GM21723 (cell line): ENCODE results near the gene EIF5A.

Source experiments
- ATAC-seq: cut with Tn5 transposase; IDR thresholded peaks from one replicate; pipeline ENCODE4 v1.9.1; 2021; ENCODE audit warnings: mild to moderate bottlenecking, moderate library complexity; ENCODE audit not compliant: unreplicated experiment

EIF5A gene

DNA sequence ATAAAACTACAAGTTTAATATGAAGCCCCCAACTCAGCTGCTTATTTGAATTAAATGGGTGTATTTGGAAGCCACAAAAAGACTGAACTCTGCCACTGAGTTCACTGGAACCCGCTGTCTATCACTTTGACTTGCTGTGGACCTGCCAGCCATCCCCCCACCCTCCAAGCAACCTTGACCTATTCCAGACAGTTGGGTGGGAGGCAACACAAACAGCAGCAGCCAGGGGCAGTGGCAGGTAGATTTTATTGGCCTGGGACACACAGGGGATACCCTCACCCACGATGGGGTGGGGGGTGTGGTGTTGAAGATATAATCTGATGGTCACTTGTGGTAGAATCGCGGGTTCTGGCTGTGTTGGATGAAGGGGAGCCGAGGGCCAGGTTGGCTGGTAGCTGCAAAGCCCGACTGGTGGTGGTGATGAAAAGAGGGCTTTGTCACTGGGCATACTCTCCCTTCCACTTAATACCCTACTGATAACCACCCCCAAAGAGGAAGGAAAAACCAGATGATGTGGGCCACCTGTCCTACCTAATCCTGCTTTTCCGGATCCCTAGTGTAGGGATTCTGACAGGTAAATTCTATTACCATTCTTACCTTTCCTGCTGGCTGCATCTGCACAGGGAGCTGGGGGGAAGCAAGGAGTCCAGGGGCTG, 5.1 kb downstream of the EIF5A start:
- ATAC-seq: no peak

DNA sequence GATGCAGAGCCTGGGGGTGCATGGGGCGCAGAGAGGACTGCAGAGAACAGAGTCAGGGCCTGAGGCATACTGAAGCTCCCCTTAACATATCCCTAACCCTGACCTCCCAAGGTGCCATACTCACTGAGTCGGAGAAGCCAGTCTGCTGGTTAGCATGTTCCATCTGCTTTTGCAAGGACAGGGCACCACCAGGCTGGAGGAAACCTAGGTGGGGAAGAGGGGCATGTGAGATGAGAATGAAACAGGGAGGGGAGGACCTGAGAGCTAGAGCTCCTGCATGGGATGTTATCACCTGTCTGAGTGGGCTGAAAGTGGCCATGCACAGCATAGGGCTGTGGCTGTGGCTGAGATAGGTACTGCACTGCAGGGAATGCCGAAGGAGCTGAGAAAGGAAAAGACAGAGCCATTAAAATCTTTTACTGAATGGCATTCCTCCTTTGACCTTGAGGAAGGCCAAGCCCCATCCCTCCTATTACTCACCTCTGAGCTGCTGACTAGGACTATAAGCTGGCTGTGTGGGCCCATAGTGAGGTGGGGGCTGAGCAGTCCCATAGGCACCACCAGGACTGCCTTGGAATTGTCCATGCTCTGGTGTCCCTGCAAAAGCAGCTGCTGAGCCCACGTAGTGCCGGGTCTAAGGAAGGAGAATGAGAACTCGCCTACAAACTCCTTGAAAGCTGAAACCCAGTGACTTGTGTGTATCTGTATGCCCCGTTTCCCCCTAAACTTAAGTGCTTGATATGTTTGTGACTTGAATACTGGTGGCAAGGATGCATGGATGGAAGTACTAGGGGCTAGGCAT, 5.9 kb downstream of the EIF5A start:
- no peak for ATAC-seq

DNA sequence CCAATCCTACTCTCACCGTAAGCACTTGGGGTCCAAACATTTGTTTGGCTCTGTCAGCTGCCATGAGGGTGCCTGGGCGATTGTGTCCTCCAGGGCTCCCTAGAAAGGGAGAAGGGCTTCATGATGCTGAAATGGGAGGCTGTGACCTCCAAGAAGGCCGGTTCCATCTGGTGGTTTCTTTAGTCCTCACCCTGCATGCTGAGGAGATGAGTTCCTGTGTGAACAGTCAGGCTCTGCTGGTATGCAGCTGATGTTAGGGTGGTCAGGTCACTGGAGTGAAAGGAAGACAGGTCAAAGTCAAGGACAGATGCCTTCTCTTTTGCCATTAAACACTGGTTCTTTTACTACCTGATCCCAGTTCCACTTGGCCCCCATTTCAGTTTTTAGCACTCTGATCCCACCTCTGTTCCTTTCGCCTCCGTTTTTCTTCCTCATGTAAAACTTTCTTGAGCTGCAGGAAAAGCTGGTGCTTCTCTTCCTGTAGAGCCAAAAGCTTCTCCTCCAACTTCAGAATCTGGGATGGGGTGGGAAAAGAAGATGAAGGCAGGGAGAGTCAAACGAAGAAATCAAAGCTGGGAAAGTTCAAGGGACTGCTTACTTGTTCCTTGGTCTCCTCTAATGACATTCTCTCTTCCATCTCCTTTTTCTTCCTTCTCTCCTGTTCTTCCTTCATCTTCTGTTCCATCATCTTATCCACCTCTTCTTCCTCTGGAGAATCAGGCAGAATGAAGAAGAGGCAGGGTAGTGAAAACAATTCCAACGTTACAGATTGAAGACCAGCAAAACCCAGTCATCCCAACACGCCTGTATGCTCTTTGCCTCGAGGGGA, 6.7 kb downstream of the EIF5A start:
- ATAC-seq: no peak

DNA sequence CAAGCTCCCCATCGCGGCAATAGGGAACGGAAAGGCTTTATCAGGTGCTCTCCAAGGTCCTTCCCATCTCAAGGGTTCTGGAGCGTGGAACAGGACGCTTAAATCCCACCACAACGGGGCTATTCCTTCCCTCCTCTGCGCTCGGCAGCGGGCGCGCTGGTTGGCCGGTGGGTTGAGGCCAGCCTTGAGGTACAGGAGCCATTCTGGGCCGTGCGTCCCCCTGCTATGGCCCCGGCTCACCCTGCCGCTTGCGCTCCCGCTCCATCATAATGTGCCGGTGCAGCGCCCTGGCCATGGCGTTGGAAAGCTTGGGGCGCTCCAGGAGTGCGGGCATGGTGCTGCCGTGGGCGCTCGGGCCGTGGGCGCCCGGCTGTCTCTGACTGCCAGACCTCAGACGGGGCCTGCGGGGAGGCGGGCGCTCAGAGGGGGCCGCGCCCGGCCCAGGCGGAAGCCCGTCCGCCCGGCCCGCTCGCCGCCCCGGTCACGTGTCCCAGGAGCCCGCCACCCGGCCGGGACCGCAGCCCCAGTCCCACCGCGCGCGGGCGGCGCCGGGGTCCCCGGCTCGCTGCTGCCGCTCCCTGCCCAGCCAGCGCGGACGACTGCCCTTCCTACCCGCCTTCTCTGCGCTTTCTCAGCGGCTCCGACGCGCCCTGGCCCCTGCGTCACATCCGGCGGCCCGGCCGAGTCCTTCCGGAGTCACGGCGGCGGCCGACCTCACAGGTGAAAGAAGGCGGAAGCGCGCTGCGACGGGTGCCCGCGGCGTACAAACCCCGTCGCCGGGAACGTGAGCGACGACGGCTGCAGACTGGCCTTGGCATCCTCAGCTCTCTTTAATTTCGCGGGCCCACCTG, 7.5 kb downstream of the EIF5A start, which contains the start of gene GPS2:
TSS of gene GPS2 (minus strand) at position 642 of the 851 bp plus-strand sequence. CDS start at position 334, 308 bp downstream.
- ATAC-seq: peak; percentile 64

DNA sequence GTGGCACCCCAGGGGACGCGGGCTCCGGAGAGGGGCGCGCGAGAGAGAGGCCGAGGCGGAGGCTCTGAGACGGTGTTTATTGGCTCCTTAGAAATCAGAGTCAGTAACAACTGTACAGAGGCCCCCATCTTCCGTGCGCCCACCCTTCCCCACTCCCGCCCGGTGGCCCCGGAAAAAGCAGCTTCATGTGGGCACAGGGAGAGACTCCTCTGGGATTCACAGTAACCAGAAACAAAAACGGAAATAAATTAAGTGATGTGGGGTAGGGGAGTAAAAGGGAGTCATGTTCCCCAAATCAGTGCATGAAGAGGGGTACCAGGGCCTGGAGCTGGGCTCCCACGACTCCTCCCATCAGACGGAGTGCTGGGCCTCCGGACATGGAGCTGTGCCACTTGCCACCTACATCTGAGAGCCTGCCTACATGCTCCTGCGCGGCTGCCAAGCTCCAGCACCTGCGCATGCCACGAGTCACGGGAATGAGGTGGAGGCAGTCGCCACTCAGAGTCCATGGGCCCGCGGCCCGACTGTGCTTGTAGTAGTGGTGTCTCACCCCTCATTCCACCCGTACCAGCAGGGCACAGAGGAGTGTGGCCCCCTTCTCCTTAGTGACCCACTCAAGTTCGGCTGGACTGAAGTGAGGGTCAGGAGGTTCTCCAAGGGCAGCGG, 8.3 kb downstream of the EIF5A start:
- no peak for ATAC-seq

DNA sequence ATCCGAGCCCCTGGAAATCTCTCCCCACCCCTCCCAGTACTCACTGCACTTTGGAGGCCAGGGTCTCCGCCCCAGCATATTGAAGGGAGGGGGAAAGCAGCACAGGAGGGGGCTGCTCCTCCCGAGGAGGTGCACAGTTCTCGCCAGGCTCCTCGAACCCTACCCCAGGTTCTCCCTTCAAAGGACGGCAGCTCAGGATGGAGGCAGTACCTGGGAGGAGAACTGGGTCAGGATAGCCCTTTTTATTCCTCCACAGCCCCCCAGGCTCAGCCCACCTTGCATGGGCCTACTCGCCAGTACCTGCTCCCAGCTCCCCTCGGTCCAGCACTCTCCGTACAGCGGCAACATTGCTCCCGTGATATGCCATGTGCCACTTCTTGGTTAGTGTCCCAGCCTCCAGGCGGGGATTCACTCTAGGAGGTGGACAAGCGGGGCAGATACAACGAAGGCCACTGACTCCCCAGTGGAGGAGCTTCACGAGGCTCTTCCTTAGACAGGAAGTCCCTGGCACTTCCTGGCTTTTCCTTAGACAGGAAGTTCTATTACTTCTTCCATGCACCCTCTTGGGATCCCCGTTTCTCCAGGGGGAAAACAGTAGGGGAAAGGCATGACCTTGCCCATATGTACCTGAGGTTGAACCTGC, 9.9 kb downstream of the EIF5A start:
- ATAC-seq: no peak

DNA sequence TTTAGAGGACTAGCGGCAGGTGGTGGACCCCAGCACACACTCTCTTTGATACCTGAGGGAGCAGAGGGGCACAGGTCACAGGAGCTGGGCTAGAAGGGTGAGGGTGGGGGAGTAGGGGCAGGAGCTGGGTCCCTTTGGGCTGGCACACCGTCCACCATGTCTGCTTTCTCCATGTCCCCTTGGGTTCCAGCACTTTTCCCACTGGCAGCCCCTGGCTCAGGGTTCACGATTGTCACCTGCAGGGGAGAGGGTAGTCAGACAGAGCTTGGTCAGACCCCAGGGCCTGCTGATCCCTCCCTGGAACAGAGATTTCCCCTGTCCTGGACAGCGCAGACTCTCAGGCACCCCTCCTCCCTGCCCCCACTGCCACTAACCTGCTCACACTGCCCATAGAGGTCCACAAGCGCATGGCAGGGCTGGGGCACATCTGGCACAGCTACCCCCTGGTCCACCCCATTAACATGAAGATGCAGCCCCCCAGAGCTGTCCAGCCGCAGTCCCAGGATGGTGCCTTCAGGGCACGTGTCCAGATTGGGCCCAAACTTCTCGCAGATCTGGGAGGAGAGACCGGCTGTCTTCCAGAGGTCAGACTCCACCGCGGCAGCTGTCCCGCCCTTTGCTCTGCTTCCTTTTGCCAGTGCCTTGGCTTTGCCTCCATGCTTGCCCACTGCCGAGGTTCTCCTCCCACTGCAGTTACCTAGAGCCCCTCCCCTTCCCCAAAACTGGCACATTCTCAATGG, 10.9 kb downstream of the EIF5A start:
- no peak for ATAC-seq

DNA sequence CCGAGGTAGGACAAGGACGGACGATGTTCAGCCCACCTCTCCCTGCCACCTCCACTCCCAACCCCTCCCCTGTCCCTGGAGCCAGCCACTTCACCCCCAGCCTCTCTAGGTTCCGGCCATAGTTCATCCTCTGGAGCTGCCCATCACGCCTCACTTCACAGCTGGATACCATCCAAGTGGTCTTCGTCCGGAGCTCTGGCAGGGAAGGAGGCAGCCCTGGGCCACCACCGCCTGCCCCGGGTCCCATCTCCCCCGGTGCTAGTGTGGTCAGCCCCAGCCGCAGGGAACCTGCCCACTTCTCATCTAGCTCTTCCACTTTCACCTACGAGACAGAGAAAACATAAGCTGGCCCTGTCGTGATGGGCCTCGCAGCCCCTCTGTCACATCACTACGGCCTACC, 14.0 kb downstream of the EIF5A start:
- no peak for ATAC-seq

DNA sequence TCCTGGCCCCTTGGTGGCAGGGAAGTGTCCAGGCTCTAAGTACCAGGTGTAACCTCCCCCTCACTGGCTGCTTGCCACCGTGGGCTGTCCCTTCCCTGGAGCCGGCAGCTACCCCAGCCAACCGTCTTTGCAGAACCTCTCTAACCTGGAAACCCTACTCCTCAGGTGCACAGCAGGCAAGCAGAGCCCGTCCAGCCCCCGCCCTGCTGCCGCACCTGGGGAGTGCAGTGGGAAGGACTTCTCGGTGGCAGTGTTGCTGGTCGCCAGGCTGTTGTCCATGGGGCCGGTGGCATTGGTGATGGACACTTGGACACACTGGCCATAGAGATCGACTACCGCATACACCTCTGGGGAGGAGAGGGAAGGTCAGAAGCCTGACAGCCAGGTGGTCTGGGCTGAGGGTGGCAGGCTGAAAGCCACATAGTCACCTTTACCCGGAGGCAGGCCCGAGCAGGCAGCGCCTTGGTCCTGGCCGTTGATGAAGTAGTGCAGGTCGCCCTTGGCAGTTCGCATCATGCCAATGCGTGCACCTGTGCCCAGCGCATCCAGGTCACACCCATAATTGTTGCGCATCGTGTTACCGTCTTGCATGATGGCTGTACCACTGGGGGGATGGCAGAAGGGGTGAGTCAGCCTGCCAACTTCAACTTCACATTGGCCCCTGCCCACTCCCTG, 15.2 kb downstream of the EIF5A start:
- no peak for ATAC-seq

DNA sequence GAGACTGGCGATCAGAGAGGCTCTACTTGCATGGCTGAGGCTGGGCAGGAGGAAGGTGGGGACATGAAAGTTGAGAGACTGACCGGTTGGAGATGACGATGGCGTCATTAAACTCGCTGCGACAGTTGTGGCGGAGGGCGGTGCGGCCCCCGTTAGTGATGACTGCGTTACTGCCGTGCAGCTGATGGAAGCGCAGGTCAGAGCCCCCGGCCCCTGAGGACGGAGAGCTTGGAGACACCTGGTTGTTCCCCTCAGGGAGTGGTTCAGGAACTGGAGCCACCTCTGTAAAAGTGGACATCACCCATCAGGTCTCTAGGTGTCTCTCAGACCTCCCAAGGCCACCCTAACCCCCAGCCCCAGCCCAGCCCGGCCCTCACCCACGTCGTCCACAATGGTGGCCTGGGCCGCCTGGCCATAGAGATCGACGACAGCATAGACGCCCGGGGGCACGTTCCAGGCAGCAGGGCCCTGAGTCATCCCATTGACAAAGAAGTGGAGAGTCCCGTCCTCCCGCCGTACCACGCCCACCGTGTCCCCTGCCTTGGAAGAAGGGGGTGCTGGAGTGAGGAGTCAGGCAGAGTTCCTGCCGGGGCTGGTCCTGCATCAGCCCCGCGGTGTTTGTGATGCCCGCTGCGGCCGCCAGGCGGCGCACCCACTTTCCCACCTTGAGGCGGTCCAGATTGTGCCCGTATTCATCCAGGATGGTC, 16.5 kb downstream of the EIF5A start:
- ATAC-seq: no peak

DNA sequence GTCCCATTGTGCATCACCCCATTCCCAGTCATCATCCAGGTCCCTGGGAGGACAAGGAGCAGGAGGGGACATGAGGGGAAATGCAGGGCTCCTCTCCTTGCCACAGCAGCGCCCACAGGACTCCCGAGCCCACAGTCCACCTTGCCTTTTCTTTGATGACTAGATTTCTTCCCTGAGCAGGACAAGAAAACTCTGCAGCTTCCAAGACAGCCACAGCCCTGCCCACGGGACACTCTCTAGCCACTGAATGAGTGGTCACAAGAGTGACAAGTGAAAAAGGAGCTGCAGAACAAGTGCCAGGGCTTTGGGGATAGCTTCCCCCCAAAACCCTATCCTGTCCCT, 17.0 kb downstream of the EIF5A start:
- no peak for ATAC-seq

DNA sequence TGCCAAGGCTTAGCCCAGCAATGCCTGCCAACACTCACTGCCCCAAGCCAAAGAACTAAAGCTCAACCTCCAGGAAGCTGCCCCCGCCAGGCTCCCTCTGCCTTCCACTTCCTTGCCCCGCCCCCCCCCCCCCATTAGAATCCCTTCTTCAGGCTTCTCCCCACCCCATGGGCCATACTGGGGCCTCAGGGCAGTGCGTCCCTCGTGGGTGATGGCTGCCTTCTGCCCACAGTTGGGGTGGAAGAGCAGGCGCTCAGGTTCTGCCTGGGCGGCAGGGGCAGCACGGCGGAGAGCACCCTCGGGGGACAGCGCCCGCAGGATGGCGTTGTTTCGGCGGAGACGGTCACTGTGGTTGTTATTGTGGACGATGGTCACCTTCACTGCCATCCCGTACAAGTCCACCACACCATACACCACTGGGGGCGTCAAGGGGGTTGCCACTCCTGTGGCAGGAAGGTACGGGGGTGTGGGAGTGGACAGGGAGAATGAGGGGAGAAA, 17.7 kb downstream of the EIF5A start:
- ATAC-seq: no peak

DNA sequence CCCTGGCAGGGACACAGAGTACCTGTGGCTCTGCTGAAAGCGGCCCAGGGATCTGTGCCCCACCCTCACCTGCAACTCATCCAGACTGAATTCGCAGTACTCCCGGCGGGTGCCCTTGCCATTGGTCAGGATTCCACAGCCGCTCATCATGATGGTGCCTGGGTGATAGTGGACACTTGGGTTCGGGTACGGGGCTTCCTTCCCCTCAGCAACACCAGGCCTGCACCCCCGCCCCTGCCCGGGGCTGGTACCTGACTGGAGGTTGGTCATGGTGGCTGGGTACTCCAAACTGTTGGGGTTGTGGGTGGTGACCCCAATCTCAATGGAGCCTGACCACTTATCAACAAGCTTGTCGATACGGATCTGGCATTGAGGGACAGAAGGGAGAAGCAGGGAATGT, 18.8 kb downstream of the EIF5A start:
- ATAC-seq: no peak

DNA sequence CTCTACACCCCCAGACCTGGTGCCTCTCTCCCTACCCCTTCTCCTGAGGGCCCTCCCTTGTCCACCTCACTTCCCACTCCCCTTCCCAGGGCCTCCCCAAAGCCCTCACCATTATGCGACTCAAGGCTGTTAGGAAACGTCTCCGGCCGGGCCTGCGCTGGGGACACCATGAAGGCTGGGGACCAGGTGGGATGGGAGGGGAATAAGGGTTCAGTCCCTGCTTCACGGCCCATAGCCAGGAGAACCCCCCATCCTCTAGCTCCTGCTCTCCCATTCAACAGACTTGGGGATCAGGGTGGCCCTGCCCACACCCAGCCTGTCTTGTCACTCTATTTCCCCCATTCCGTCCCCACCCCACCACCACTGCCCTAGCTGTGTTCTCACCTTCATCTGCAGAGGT, 19.6 kb downstream of the EIF5A start:
- no peak for ATAC-seq

DNA sequence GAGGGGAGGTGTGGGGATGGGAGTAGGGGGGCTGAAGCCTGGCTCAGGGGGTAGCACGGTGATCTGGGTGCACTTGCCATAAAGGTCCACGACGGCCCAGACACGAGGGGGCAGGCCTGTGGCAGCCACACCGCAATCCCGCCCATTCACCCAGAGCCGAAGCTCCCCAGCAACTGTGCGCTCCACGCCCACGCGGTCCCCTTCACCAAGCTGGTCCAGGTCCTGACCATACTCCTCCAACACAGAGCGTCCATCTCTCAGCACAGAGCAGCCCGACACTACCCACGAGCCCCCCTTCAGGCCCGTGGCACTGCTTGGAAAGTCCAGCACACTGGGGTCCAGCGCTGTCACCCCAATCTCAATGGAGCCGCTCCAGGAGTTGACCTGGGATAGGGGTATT, 20.1 kb downstream of the EIF5A start:
- ATAC-seq: no peak

DNA sequence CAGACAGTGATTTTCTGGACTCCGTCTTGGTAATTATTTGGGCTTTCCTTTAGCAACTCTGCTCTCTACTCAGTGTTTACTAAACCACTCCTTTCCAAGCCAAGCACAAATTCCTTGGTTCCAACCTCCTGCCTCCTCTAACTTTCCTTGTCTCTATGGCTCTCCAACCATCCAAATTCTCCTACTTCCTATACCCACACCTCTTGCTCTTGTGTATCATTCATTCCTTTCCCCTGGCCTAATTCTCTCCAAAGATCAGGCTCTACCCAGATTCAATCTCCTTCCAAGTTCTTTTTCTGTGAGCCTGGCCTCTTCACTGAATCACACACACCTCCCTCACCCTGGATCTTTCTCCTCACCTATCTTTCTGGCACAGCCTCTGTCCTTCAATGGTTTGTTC, 20.6 kb downstream of the EIF5A start:
- no peak for ATAC-seq

DNA sequence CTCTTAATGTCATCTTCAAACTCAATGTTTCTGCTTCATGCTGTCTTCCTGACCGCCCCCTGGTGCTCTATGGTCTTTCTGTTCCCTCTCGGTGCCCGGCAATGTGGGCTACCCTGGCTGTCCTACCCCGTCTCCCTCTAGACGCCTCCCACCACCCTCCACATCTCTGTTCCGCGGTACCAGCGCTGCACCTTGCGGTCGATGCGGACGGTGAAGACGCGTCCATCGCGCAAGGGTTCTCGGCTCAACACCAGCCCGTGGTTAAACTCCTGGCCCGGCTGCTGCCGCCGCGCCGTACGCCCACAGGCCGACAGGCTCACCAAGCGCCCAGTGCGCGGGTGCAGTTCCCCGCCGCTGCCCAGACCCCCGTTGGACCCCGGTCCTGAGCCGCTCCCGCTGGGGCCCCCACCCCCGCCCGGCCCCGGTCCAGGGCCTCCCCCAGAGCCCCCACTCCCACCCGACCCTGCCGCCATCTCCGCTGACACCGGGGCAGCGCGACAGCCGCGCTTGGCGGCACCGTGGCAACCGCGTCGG, 21.5 kb downstream of the EIF5A start, which contains the start of gene NEURL4:
TSS of gene NEURL4 (minus strand) at position 496 of the 534 bp plus-strand sequence. CDS start at position 473, 23 bp downstream.
- peak; percentile 8 for ATAC-seq
